GM19193 (cell line): ENCODE results near the gene XAB2.

Experiments
- POLR2A ChIP-seq: IDR thresholded peaks from 4 replicates; pipeline ENCODE4 v1.6.1; 2011; ENCODE audit not compliant: insufficient read depth, insufficient read length; ENCODE audit errors: extremely low read depth

The XAB2 gene

GRCh38 chr19:7612282-7613274, 16.8 kb downstream of the XAB2 start:
- TF ChIP-seq POLR2A, result no peak

- no peak for TF ChIP-seq POLR2A
These were observed 17.6 kb downstream of the XAB2 start for GRCh38 chr19:7611541-7612279.

GRCh38 chr19:7610491-7611240, 18.7 kb downstream of the XAB2 start:
- TF ChIP-seq POLR2A, result no peak

GRCh38 chr19:7607874-7608560, 21.3 kb downstream of the XAB2 start:
- no peak for TF ChIP-seq POLR2A

GRCh38 chr19:7607212-7607873, 22.0 kb downstream of the XAB2 start:
- TF ChIP-seq POLR2A, result no peak

GRCh38 chr19:7606289-7606688, 23.1 kb downstream of the XAB2 start:
- no peak for TF ChIP-seq POLR2A

- TF ChIP-seq POLR2A, result no peak
These were observed 23.7 kb downstream of the XAB2 start for GRCh38 chr19:7605490-7606222.

GRCh38 chr19:7603919-7604318, 25.4 kb downstream of the XAB2 start:
- no peak for TF ChIP-seq POLR2A

- no peak for TF ChIP-seq POLR2A
These were observed 26.3 kb downstream of the XAB2 start for GRCh38 chr19:7602935-7603497.

GRCh38 chr19:7602240-7602934, 27.0 kb downstream of the XAB2 start:
- no peak for TF ChIP-seq POLR2A

- no peak for TF ChIP-seq POLR2A
These were observed 28.6 kb downstream of the XAB2 start for GRCh38 chr19:7600721-7601120.

- TF ChIP-seq POLR2A, result no peak
These were observed 31.2 kb downstream of the XAB2 start for GRCh38 chr19:7598180-7598579.
